Epithelial cell of proximal tubule (primary cell): ENCODE results near the gene MTFR2. TPM values are rescaled to one million over a fixed set of nuclear protein-coding genes. Genes with fewer than 3 reads are reported as not detected.

ENCODE experiments used
- DNase-seq: peaks from one replicate; pipeline ENCODE4 v3.0.0-alpha.2; 2011; ENCODE audit warnings: low read depth
- H3K4me3 ChIP-seq: 2 replicates; pipeline ENCODE4 v1.5.1; 2011; ENCODE audit warnings: low read depth, mild to moderate bottlenecking, low read length
- total RNA-seq: library from RNA; depleted of rRNA; stranded (reverse); fragments of >200 nt; gene quantifications from 2 replicates; pipeline ENCODE4 v1.2.3, GENCODE V29; 2015
- TF ChIP-seq, protein P1 (sequence below): conservative IDR thresholded peaks from 2 replicates; pipeline ENCODE4 v1.5.1; 2012; ENCODE audit warnings: low read depth, mild to moderate bottlenecking, low read length

MTFR2 gene
- total RNA-seq, 1 donor from 2014 or later: 18.6 TPM

DNA sequence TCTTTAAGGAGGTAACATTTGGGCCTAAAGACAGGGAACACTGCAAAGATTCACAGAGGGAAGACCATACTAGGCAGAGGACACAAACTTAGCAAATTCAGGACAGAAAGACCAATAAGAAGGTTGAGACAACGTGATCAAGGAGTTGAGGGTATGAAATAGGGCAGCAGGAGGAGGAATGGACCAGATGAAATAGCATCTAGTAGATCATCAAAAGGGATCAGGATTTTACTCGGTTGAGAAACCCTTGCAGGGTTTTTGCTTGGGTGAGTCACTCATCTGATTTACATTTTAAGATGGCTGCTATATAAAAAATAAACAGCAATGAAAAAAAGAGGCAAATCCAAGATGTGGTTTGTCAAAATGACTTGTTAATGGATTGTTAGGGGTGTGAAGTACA, 34.8 kb upstream of the MTFR2 start:
- peak; percentile 10 for DNase-seq
- TF ChIP-seq, protein P1, sequence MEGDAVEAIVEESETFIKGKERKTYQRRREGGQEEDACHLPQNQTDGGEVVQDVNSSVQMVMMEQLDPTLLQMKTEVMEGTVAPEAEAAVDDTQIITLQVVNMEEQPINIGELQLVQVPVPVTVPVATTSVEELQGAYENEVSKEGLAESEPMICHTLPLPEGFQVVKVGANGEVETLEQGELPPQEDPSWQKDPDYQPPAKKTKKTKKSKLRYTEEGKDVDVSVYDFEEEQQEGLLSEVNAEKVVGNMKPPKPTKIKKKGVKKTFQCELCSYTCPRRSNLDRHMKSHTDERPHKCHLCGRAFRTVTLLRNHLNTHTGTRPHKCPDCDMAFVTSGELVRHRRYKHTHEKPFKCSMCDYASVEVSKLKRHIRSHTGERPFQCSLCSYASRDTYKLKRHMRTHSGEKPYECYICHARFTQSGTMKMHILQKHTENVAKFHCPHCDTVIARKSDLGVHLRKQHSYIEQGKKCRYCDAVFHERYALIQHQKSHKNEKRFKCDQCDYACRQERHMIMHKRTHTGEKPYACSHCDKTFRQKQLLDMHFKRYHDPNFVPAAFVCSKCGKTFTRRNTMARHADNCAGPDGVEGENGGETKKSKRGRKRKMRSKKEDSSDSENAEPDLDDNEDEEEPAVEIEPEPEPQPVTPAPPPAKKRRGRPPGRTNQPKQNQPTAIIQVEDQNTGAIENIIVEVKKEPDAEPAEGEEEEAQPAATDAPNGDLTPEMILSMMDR: no peak
- H3K4me3 ChIP-seq: peak overlapping the region; percentile 6

DNA sequence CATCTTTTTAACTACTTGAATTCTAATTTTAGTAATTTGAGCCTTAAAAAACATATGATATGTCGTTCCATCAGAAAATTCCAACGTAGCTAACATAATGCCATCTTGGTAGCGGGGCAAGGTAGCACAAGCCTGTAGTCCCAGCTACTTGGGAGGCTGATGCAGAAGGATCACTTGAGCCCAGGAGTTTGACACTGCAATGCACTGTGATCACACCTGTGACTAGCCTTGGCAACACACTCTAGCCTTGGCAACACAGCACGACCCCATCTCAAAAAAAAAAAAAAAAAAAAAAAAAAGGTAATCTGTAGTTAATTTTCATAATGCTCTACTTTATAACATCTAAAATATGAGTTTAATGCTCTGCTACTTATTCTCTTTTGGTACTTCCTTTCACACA, 32.8 kb upstream of the MTFR2 start:
- TF ChIP-seq, protein P1: no peak
- no peak for DNase-seq
- no peak overlapping the region for H3K4me3 ChIP-seq

DNA sequence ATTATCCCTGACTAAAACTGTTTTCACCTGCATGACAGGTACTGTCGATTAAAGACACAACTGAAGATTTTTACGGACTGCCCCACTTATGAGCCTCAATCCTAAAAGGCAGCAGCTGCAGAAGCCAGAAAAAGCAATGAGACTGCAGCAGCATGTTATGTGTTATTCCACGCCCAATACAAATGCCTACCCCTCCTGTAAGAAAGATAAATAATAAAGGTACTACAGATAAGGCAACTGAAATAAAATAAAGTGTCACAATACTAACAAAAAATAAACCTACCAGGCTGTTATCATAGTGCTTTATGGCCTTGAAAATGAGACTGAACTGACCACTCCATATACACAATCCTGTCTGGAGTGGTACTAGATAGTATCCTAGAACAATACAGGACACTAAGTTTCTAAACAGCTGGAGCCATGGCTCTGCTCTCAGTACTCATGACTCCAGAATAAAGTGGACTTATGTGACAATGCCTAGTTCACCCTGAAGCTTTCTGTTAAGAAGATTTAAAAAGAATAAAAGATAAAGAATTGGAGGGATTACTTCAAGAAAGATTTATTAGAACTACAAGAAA, 30.0 kb upstream of the MTFR2 start:
- TF ChIP-seq, protein P1: no peak
- DNase-seq: no peak
- no peak overlapping the region for H3K4me3 ChIP-seq

DNA sequence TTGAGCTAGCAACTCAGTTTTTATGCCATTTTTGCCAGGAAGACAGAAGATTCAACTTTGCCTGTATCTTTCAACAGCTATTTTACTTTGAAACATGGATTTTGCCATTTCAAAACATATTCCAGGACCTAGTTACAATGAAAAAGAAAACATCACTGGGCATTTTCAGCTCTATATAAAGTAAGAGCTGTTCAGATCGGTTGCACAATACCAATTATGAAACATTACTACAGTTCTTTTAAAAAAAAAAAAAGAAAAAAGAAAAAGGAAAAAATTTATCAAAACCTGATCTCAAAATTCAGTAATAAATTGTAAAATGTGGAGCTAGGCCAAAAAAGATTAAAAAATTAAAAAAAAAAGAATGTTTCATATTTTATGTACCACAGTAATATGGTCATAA, 24.0 kb upstream of the MTFR2 start:
- TF ChIP-seq, protein P1: no peak
- H3K4me3 ChIP-seq: no peak overlapping the region
- DNase-seq: no peak

DNA sequence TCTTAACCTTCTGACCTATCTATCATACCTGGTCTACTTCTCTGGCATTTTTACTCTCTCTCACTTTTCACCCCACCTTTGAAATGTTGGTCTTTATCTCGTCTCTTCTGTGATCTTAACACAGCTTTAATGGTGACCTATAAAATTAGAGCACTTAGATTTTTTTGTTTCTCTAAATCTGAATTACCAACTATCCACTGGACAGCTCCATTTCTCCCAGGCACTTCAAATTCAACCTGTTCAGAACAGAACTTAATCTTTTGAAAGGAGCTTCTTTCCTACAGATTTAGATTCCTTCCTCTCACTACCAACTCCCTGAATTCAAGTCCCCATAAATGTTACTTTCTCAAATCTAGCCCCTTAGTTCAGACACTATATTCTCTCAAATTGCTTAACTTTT, 15.0 kb upstream of the MTFR2 start:
- no peak overlapping the region for H3K4me3 ChIP-seq
- no peak for DNase-seq
- TF ChIP-seq, protein P1: no peak

DNA sequence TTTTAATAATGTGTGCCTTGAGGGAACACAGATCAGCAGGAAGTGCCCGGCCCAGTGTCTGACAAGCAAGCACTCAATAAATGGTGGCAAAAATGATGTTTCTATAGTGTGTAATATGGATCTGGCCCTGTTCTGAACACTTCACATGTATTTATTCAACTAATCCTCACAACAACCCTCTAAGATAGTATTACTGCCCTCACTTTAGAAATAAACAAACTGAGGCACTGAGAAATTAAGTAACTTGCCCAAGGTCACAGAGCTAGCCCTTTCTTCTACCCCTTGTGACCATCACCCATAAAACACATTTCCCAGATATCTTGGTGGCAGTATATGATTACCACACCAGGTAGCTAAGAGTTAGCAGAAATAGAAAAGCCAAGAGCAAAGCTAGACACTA, 12.8 kb upstream of the MTFR2 start:
- TF ChIP-seq, protein P1: no peak
- no peak for DNase-seq
- no peak overlapping the region for H3K4me3 ChIP-seq

DNA sequence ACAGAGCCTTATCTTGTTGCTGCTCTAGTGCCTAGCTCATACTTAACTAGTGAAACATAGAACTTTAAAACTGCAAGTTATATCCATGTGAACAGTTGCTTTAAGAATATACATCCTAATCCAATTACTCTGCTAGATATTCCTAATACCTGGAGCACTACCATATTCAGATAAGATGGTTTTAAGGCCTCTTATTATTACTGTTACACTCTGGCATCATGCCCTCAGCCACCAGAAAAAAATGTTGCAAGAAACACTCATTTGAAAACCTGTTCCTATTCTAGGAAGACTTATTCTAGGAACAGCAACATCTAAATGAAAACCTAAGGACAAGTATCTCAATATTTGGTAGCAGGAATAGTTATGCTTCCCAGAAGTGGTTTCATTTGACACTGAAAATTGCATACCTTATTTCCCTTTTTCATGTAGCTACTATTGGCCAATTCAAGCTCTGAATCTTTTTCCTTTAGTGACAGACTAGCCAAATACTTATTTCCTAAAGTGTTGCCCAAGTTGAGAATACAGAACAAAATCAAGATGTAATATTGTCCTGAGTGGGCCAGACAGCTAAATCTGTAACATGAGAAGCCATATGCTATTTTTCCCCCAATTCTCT, 4.8 kb upstream of the MTFR2 start:
- TF ChIP-seq, protein P1: no peak
- no peak for DNase-seq

More for the DNA sequence above, 4.8 kb upstream of the MTFR2 start:
- no peak overlapping the region for H3K4me3 ChIP-seq
